ENCODE results near the gene HACD1.
A peak's percentile ranks its signal among the peaks of the same experiment; 100 is the strongest.
"Not testable (repeated sequence)": the region's sequence is repeated elsewhere in the genome, so short reads cannot be mapped to it uniquely, and the experiment has no call there.

HACD1 gene

DNA sequence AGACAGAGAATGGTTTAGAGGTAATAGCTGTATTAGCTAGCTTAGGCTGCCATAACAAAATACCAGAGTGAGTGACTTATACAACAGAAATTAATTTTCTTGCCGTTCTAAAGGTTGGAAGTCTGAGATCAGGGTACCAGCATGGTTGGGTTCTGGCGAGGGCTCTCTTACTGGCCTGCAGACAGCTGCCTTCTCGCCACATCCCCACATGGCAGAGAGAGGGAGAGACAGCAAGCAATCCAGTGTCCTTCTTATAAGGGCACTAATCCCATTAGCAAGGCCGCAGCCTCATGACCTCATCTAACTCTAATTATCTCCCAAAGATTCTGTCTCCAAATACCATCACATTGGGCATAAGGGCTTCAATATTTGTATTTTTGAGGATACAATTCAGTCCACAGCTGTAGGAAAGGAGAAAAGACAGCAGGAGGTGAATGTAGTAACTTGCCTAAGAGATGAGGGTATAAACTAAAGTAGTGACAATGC is 23.2 kb upstream of the HACD1 start:
- no peak for DNase-seq

DNA sequence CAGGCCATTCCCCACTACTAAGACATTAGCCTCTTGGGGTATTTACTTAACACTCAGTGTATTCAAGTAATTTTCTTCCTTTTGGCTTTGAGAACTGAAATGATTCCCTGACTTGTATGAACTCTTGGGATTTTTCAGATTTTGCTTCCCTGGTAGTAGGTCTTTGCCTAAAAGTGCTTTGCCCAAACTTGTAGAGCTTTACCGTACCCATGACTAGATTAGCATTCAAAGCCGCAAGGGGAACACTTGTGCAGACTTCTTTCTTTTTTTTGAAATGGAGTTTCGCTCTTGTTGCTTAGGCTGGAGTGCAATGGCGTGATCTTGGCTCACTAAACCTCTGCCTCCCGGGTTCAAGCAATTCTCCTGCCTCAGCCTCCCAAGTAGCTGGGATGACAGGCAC is 20.7 kb upstream of the HACD1 start:
- DNase-seq = no peak

DNA sequence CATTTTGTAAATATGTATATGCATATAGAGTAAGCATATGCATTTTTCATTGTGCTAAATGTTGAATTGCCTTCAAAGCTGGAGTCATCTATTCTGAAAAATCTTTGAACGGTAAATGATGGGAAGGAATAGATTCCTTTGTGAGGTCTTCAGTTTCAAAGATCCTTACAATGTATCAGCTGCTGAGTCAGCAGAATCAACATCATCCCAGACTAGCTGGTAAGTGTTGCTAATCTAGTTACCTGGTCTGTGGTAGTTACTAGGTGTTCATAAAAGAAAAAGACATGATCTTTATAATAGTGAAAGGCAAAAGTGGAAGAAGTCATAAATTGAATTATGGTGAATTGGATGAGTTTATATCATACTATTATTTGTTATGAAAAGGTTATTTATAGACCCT is 16.2 kb upstream of the HACD1 start:
- no peak for DNase-seq

DNA sequence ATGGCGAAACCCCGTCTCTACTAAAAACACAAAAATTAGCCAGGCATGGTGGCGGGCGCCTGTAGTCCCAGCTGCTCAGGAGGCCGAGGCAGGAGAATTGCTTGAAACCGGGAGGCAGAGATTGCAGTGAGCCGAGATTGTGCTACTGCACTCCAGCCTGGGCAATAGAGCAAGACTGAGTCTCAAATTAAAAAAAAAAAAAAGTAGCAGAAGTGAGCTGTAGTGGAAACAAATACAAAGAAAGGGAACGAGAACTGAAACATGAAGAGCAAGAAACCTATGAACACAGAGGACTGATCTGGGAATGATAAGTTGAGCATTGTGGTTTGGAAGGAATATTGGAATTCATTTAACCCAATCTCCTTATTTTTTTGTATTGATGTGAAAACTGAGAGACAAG is 15.4 kb upstream of the HACD1 start:
- not testable (repeated sequence) for DNase-seq

DNA sequence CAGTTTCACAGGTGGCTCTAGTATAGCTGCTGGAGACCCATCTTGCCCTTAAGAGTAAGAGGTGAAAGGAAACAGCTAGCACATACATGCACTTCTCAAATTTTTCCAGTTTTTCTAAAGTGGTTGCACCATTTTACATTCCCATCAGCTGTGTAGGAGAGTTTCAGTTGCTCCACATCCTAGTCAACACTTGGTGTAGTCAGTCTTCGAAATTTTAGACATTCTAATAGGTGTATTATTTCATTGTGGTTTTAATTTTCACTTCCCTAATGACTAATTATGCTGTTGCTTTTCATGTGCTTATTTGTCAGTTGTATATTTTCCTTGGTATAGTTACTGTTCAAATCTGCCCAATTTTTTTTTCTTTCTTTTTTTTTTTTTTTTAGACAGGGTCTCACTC is 9.5 kb upstream of the HACD1 start:
- no peak for DNase-seq

DNA sequence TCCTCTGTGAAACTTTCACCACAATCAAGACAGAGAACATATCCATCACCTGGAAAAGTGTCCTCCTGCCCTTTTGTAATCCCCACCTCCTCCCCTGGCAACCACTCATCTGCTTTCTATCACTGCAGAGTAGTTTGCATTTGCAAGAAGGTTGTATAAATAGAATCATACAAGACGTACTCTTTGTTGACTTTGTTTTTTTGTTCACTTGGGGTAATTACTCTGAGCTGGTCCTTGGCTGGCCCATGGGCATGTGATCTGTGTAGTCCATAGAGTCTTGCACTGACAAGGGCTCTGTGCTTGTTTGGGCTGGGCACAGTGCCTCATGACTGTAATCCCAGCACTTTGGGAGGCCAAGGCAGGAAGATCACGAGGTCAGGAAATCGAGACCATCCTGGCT is 7.8 kb upstream of the HACD1 start:
- DNase-seq = no peak

DNA sequence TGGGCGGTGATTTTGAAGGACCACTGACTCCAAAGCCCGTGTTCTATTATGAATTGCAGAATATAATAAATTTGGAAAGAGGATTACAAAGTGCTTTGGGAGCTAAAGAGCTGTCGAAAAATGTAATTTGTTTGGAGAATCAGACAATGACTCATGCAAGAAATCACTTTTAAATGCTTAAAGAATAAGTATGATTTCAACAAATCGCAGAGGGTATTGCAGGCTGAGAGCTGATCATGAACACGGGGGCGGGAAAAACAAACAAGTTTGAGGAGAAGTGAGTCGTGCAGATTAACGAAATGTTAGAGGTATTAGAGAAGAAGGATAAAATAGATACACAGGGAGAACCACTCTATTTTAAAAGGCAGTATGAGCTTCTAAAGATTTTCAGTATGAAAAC is 4.9 kb upstream of the HACD1 start:
- DNase-seq = no peak

DNA sequence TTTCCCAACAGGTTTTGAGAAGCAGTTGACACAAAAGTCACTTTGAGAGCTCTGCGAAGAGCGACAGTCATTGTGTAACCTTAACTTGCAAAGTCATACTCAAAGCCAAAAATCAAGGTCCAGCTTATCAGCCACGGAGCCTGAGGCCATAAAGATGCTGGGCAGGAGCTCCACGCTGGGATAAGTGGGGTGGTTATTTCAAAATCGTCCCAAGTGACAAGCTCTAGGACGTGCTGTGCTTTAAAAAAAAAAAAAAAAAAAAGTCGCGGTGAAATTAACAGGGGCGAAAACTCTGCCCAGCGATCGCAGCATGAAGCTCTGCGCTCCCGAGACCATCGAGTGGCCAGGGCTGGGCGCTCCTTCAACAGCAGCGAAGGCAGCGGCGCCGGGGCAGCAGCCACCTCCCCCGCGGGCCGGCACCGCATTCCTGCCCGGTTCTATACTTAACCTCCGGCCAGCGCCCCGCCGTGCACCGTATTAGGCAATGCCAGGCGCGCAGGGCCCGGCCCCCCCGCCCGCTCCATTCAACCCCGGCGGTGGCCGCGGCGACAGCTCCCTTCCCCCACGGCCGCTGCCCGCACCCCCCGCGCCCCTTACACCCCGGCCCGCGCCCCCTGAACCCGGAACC is 657 bp downstream of the HACD1 start:
- DNase-seq = no peak

DNA sequence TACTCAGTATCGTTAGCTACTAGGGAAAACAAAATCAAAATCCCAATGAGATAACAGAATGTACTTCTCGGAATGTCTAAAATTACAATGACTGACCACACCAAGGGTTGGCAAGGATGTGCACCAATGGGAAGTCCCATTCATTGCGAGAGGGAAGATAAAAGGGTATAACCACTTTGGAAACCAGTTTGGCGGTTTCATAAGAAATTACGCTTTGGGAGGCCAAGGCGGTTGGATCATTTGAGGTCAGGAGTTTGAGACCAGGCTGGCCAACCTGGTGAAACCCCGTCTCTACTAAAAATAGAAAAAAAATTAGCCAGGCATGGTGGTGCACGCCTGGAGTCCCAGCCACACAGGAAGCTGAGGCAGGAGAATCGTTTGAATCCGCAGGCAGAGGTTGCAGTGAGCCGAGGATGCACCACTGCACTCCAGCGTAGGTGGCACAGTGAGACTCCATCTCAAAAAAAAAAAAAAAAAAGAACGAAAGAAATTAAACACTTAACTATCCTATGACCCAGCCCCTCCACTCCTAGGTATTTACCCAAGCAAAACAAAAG is 7.6 kb downstream of the HACD1 start:
- DNase-seq = no peak

DNA sequence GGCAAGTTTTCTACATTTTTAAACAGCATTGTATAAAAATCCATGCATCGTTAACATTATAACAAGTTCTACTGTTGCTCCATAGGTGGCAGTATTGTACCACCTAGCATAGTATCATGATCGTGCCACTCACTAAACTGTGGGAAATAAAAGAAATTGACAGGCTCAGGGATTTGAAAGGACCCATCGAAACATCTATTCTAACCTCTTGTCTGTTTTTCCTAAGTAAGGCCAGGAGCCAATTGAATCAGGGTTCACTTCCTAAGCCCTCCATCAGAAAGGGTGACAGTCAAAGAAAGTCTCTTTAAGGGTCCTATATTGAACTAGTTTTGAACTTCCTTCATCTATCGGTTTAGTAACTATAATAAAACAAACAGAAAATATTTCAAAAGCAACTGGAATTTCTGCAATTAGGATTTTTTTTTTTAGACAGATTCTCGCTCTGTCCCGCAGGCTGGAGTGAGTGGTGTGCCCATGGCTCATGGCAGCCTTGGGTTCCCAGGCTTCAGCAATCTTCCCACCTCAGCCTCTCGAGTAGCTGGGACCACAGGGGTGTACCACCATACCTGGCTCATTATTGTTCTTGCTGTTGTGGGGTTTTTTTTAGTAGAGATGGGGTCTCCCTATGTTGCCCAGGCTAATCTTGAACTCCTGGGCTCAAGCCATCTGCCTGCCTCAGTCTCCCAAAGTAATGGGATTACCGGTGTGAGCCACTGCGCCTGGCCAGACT is 9.4 kb downstream of the HACD1 start:
- peak; percentile 10 for DNase-seq

DNA sequence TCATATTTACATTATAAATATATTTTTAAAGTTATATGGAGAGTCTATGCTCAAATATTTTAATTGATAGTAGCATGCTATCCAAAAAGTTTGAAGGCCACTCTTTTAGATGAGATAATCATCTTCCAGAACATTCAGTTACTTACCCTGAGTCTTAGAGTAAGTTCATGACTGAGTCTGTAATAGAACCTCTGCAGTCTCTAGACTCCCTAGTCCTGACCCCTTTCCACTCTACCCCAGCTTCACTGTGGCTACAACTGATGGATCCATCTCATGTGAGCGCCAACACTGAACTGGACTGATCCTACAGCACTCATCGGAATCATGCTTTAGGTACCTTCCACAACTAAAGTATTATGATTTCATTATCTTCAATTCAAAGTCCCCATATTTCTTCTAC is 10.1 kb downstream of the HACD1 start:
- DNase-seq = no peak

DNA sequence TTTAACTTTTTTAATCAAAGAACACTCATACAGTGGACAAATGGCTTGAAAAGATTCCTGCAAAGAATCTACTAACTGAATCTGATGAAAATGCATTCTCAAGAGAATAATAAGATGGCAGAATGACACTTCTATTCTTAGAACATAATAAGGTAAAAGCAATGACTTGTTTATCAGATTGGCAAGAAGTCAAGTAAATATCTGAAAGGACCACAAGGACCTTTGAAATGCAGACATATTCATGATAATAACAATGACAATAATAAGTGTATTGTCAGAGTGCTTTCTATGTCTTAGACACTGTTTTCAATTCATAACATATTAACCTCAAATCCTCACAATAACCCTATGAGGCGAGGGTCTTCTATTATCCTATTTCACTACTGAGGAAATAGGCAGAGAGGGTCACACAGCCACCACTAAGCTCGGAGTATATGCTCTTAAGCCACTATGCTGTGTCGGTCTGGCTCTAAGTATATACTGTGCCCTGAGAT is 10.6 kb downstream of the HACD1 start:
- no peak for DNase-seq

DNA sequence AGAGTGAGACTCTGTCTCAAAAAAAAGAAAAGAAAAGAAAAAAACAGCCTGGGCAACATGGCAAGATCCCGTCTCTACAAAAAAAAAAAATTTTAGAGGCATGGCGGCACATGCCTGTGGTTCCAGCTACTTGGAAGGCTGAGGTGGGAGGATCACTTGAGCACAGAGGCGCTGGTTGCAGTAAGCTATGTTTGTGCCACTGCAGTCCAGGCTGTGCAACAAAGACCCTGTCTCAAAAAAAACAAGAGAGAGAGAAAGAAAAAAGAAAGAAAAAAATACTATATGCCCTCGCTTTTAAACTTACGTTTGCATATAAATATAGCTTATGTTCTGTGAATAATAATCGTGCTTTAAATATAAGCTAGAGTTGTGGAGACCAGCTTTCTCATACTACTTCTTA is 11.2 kb downstream of the HACD1 start:
- no peak for DNase-seq

DNA sequence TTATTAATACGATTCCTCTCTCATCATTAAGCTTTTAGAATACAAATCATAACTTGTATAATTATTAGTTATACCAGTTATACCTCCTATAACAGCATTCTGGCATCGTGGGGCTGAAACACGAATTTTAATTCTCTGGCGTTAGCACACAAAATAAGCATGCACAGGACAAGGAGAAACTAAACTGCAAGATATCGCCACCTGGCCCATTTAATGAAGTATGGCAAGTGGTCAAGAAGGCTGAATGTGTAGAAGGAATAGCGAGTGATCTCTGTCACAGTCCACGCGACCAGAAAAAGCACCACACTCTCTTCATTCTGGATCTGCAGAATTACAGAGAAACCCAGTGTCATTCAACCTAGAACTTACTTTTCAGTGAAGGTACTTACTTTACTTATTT is 18.1 kb downstream of the HACD1 start:
- no peak for DNase-seq

DNA sequence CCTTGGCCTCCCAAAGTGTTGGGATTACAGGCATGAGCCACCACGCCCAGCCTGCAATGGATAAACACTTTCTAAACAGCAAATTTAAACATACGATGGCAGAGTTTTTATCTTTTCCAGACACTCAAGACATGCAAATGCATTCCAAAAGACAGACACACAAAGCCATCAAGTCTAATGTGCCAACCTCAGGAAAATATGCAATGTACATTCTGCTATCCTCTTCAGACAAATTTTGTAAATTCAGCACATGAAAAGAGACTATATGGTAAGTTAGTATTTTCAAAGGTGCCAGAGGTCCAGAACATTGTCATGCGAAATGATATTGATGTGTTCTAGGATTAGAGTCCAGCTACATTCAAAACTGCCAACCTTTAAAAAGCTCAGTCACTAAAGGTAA is 19.8 kb downstream of the HACD1 start:
- no peak for DNase-seq

DNA sequence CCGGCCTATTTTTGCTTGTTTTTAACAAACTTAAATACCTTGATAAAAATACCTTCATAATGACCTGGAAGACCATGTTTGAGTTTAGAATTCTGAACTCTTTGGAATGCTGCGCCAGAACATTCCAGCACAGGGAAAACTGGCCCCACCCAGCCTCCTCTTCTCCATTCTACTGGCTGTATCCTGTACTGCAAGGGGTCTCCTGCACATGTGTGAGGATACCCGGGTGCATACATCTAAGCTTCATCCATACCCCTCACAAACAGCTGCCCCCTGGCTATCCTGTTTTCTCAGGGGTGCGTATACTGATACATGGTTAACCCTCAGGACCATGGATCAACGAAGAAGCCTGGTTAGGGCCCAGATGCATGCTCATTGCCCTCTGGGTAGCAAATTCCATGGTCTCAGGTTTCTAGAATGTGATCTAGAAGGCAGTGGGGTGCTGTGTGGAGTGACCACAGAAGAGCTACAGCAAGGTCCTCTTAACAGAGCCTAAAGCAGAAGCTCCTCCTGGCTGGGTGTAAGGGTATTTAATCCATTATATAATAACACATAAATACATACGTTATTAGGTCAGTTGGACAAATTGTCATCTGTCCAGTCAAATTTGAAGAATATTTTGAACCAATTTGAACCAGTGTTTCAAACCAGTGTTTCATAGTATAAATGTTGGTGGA is 26.1 kb downstream of the HACD1 start:
- no peak for DNase-seq

DNA sequence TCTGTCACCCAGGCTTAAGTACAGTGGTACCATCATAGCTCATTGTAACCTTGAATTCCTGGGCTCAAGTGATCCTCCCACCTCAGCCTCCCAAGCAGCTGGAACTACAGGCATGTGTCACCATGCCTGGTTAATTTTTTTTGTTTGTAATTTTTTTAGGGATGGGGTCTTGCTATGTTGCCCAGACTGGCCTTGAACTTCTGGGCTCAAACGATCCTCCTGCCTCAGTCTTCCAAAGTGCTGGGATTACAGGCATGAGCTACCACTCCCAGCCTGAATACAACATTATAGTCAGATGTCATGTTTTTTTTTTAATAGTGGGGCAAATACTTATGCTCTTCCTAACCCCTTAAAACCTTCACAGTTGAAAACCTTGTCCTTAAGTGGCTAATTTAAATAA is 27.9 kb downstream of the HACD1 start:
- not testable (repeated sequence) for DNase-seq

DNA sequence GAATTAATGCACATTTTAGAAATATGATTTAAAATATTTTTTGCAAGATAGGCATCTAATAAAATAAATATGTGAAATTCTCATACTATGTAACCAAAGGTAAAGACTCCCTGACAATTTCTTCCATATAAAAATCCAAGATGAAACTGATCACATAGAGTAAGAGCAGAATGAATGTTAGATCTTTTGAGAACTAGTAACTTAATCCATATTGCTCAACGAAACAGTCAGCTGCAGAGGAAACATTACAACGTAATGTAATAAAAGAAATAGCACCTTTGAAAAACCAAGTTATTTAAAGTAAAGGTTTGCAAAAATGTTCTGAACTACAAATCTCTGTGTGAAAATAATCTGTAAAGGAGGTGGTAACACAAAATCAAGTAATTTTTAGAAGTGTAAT is 28.8 kb downstream of the HACD1 start:
- DNase-seq = no peak

DNA sequence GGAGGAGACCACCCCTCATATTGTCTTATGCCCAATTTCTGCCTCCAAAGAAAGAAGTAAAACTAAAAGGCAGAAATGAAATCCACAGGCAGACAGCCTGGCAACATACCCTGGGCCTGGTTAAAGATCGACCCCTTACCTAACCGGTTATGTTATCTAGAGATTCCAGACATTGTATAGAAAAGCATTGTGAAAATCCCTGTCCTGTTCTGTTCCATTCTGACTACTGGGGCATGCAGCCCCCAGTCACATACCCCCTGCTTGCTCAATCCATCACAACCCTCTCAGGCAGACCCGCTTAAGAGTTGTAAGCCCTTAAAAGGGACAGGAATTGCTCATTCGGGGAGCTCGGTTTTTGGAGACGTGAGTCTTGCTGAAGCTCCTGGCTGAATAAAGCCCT is 29.9 kb downstream of the HACD1 start:
- not testable (repeated sequence) for DNase-seq

DNA sequence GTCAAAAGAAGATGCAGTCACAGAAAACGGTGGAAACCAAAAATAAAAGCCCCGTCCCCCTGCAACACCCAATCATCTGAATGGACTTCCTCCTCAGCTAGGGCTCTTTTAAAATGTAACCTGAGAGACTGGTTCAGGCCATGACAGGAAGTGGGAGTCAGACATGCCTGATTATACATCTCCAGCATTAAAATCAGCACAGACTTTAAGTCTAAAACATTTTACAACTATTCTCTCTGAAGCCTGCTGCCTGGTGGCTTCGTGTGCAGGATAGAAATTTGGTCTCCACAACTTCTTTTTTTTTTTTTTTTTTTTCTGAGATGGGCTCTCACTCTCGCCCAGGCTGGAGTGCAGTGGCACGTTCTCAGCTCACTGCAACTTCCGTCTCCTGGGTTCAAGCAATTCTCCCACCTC is 30.3 kb downstream of the HACD1 start:
- DNase-seq = no peak

DNA sequence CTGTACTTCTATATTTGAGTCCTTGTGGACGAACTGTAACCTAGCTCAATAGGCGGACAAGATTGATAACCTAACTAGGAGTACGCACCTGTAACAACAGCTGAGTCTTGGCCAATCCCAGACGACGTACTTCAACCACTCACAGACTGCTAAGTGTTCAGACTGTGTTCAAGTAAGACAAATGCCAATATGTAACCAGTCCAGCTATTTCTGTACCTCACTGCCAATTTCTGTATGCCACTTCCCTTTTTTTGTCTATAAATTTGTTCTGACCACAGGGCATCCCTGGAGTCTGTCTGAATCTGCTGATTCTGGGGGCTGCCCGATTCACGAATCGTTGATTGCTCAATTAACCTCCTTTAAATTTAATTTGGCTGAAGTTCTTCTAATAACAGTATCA is 32.2 kb downstream of the HACD1 start:
- DNase-seq = no peak

DNA sequence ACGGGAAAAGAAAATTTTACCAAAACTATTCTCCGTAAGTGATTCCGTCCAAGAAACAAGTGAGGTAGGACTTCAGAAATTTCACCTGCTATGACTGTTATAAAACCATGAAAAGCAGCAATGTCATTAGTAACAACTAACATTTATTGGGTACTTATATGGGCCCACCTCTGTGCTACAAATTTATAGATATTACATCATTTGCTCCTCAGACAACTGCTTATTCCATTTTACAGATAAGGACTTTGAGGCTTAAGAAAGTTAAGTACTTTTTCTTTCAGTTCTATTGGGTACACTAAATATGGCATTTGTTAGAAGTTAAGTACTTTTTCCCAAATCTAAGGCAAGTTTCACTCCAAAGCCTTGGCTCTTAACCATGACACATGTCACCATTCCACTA is 36.3 kb downstream of the HACD1 start:
- no peak for DNase-seq

DNA sequence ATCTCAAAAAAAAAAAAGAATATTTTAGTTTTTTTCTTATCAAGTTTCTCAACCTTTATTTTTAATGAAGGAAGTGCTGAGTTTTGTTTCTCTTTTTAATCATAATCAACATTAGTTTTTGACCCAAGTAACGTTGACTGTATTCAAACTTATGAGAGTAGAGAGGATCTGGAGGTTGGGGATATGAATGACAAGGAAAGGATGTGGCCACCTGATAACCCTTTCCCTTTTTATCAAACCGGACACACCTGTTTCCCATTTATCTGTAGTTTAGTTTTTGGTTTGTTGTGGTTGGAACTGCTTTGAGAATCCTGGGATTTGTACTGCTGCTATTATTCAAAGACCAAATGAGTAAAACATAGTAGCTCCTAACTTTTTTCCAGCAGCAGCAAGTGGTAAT is 38.6 kb downstream of the HACD1 start:
- DNase-seq = no peak

DNA sequence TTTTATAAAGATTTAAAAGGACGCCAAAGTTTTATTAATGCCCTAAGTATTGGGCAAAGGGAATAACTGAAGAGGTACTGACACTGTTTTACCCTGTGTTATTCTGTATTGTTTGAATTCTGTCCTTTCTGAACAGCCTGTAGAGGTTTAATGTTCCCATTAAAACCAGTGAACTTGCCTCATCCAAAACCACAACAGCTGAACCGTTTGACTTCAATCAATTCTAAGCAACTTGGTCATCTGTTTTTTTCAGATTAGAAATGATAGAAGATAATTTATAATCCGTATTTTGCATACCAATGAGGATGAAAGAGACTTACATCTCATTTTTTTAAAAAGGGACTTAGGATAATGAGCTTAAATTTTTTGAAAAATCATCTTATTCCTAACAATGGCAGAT is 40.4 kb downstream of the HACD1 start:
- no peak for DNase-seq
